Right forelimb (tissue), 1 donor: ENCODE measurements around the gene LRRC74B.

Experiments
- DNase-seq: peaks from one replicate; pipeline ENCODE4 v3.0.0-alpha.2; 2018

LRRC74B gene

GRCh38 chr22:21014726-21015465, 30.9 kb upstream of the LRRC74B start, which contains the start of gene P2RX6:
Gene P2RX6, plus strand, starts transcription at chr22:21015165. Its CDS starts 10 bp downstream, at chr22:21015175.
- DNase-seq, result peak; percentile 78

GRCh38 chr22:21015466-21016006, 30.2 kb upstream of the LRRC74B start:
- DNase-seq, result no peak

GRCh38 chr22:21016644-21017420, 28.9 kb upstream of the LRRC74B start:
- no peak for DNase-seq

- DNase-seq, result no peak
These were observed 27.4 kb upstream of the LRRC74B start for GRCh38 chr22:21018314-21018713.

DNA sequence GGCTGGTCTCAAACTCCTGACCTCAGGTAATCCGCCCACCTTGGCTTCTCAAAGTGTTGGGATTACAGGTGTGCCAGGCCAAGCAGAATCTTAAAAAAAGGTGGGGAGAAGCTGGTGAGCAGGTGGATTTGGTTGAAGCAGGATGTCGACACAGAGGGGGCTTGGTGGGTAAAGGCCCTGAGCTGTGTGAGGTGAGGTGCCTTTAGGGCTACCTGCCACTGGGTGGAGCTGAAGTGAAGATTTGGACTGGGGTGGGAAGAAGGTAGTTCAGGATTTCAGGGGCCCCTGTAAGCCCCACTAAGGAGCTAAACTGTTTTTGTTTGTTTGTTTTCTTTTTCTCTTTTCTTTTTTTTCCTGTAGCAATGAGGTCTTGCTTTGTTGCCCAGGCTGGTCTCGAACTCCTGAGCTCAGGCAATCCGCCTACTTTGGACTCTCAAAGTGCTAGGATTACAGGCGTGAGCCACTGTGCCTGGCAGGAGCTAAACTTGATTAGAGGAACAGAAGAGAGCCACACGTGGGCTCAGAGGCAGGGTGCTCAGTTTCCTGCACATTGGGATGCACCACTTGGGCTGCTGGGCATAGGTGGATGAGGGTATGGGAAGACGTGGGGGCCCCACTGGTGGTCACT, 24.8 kb upstream of the LRRC74B start:
- no peak for DNase-seq

DNA sequence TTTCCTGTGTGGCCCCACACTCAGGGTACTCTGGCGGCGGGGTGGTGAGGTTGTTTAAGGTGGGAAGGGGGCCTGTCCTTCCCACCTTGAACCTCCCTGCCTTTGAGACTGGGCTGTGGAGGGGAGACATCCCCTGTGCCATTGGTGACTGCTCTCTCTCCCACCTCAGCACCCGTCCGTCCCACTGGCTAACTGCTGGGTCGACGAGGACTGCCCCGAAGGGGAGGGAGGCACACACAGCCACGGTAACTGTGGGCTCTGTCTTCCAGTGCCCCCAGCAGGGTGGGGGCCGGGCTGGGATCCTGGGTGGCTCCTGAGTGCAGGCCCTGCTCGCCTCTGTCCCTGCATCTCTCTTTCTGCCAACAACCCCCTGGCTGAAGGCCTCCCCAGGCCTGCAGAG, 23.2 kb upstream of the LRRC74B start:
- DNase-seq, result no peak

DNA sequence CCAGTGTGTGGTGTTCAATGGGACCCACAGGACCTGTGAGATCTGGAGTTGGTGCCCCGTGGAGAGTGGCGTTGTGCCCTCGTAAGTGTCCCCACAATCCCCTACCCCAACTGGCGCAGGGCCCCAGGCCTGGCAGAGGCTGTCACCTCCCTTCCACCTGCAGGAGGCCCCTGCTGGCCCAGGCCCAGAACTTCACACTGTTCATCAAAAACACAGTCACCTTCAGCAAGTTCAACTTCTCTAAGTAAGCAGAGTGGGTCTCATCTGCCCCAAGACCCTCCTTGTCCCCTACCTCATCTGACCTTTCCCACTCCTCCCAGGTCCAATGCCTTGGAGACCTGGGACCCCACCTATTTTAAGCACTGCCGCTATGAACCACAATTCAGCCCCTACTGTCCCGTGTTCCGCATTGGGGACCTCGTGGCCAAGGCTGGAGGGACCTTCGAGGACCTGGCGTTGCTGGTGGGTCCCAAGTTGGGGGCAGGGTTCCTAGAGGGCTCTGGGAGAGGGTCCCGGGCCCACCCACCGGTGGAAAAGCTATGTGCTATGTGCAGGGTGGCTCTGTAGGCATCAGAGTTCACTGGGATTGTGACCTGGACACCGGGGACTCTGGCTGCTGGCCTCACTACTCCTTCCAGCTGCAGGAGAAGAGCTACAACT, 22.7 kb upstream of the LRRC74B start:
- DNase-seq, result no peak

GRCh38 chr22:21025266-21025665, 20.5 kb upstream of the LRRC74B start:
- no peak for DNase-seq

DNA sequence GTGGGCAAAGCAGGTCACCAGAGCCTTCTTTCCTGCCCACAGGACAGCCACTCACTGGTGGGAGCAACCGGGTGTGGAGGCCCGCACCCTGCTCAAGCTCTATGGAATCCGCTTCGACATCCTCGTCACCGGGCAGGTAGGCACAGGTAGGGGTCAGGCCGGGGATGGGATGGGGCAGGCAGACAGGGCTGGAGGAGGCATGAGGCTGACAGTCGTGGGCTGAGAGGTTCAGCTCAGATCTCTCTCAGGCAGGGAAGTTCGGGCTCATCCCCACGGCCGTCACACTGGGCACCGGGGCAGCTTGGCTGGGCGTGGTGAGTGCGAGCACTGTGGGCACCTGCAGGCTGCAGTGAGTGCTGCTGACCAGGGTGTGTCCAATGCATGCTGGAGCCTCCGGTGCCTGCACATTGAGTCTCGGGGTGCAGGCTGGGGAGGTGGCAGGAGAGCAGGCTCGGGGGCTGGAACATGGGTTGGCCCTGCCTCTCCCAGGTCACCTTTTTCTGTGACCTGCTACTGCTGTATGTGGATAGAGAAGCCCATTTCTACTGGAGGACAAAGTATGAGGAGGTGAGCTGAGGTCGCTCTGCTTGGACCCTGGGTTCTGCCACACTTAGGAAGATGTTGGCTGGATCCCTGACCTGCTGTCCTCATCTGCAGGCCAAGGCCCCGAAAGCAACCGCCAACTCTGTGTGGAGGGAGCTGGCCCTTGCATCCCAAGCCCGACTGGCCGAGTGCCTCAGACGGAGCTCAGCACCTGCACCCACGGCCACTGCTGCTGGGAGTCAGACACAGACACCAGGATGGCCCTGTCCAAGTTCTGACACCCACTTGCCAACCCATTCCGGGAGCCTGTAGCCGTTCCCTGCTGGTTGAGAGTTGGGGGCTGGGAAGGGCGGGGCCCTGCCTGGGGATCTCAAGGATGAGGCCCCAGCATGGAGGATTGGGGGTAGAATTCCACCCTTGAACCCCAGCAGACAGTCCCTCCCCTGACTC, 19.7 kb upstream of the LRRC74B start:
- no peak for DNase-seq

GRCh38 chr22:21026783-21027692, 18.7 kb upstream of the LRRC74B start:
- peak; percentile 67 for DNase-seq

- no peak for DNase-seq
These were observed 17.2 kb upstream of the LRRC74B start for GRCh38 chr22:21028277-21029251.

DNA sequence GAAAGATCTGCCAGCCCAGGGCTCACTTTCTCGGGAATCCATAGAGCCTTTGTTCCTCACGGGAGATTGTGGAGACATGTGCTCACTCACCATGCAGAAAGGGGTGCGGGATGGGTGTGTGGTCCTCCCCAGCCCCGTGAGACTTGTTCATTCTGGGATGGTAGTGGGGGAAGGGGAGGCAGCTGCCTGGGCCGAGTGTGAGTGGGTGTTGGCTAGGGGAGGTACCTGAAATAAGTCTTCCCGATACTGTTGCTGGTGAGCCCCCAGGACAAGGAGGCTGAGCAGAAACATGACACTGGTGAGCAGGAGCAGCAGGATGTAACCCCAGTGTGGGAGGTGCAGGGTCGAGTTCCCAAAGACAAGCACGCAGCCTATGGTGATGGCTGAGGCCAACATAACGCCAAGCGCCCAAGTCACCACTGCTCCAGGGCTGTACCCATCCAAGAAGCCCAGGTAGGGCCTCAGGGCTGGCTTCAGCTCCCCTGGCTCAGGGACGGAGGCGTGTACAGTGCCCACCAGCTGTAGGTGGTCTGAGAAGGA, 16.2 kb upstream of the LRRC74B start:
- DNase-seq, result no peak

- DNase-seq, result no peak
These were observed 15.7 kb upstream of the LRRC74B start for GRCh38 chr22:21030032-21030431.

GRCh38 chr22:21030621-21031544, 14.9 kb upstream of the LRRC74B start:
- no peak for DNase-seq

- DNase-seq, result no peak
These were observed 14.2 kb upstream of the LRRC74B start for GRCh38 chr22:21031545-21032036.

DNA sequence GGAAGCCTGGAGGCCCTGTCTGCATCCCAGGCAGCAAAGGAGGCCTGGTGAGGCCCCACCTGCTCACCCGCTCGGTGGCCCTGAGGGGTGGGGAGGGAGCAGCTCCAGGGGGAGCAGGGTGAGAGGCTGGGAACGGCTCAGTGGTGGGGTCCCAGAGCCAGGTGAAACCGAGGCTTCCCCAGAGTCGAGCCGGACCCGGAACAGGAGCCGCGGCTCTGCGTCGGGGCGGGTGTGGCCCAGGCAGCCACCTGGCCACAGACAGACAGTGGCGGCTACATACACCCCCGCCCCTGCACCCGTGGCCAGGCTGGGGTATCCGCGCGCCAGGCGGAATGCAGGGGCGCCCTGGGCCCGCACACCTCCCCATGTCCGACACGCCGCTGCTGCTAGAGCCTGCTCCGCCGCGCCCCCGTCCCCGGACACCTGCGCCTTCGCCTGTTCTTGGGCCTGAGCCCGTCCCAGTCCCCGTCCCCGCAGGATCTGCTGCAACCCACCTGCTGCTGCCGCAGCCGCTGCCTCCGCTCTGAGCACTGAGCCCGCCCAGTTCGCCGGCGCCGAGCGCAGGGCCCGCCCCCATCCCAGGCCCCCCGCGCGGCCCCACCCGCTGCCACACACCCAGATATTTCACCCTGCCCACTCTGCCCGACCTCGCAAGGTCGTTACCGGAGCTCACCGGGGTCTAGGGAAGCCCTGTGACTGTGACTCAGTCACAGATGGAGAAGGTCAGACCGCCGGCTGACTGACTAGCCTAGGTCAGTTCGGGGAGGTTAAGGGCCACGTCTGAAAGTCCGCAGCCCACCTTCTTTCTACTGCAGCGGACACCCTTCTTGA, 13.5 kb upstream of the LRRC74B start, which contains the start of gene SLC7A4:
Gene SLC7A4 (minus strand): TSS at position 525 of the 831 bp plus-strand sequence. CDS start 749 bp downstream, outside the sequence.
- DNase-seq, result no peak
